H1 (cell line): ENCODE data around the gene LRRC26. TPM values are rescaled to one million over a fixed set of nuclear protein-coding genes. Genes with fewer than 3 reads are reported as not detected.

Source experiments
- CTCF ChIA-PET: fragments of 300-600 bp; sonication (Branson Sonifier 250); formaldehyde crosslinking; loops from one replicate; lab custom pipeline; 2021; ENCODE audit not compliant: partially characterized antibody; lab: Charles Lee
- POLR2A ChIA-PET: fragments of 300-600 bp; sonication (Branson Sonifier 250); formaldehyde crosslinking; loops from one replicate; lab custom pipeline; 2021; ENCODE audit warnings: inconsistent platforms; ENCODE audit not compliant: partially characterized antibody; lab: Charles Lee
- DNase-seq, 2 experiments: peaks; one replicate each; pipeline versions ENCODE4 v3.0.0 to v3.0.0-alpha.2; 2010 to 2022; ENCODE audit warnings: low spot score in 2 of 2, low read depth in 1 of 2, mixed read lengths in 1 of 2
- FAIRE-seq: peaks from 2 replicates; lab custom pipeline; 2011; peaks lifted over from hg19 to GRCh38; lab: Jason Lieb, UNC
- H2AFZ ChIP-seq: 2 replicates; pipeline ENCODE4 v1.8.1; 2012; ENCODE audit warnings: low read length, inconsistent platforms
- H2AK5ac ChIP-seq: 2 replicates; pipeline ENCODE4 v1.6.1; 2013; ENCODE audit warnings: low read depth, low read length
- H2BK120ac ChIP-seq: replicated peaks from 2 replicates; pipeline ENCODE3; 2013; ENCODE audit warnings: low read depth, low read length, inconsistent platforms
- H2BK12ac ChIP-seq: 2 replicates; pipeline ENCODE4 v1.6.1; 2013; ENCODE audit warnings: low read depth, low read length
- H2BK15ac ChIP-seq: 2 replicates; pipeline ENCODE4 v1.6.1; 2013; ENCODE audit warnings: low read length
- H2BK20ac ChIP-seq: 2 replicates; pipeline ENCODE4 v1.6.1; 2013; ENCODE audit warnings: low read length
- H2BK5ac ChIP-seq: 2 replicates; pipeline ENCODE4 v1.6.1; 2013; ENCODE audit warnings: low read depth, low read length
- H3K14ac ChIP-seq: 2 replicates; pipeline ENCODE4 v1.6.1; 2013; ENCODE audit warnings: inconsistent platforms; ENCODE audit not compliant: insufficient read length
- H3K18ac ChIP-seq: 2 replicates; pipeline ENCODE4 v1.6.1; 2013; ENCODE audit warnings: low read length; ENCODE audit errors: extremely low read depth
- H3K23ac ChIP-seq: 2 replicates; pipeline ENCODE4 v1.6.1; 2013; ENCODE audit warnings: inconsistent platforms; ENCODE audit not compliant: insufficient read length
- H3K23me2 ChIP-seq: 2 replicates; pipeline ENCODE4 v1.6.1; 2013; ENCODE audit warnings: low read depth, low read length
- H3K27ac ChIP-seq: 2 replicates; pipeline ENCODE4 v1.6.1; 2011; ENCODE audit warnings: low read depth, low read length, inconsistent platforms
- H3K27me3 ChIP-seq, 4 experiments: replicated peaks in 1 of 4; 1 replicate in 1 of 4; 2 replicates in 3 of 4; pipeline versions ENCODE4 v1.6.1 to v1.8.1; 2011 to 2013; ENCODE audit warnings: low read length in 3 of 4, mild to moderate bottlenecking in 3 of 4, inconsistent platforms in 2 of 4, mixed read lengths in 2 of 4, moderate library complexity in 1 of 4; ENCODE audit not compliant: control insufficient read depth in 3 of 4, insufficient read depth in 3 of 4; ENCODE audit errors: extremely low read depth in 1 of 4
- H3K36me3 ChIP-seq, 4 experiments: 2 replicates each; pipeline versions ENCODE4 v1.6.1 to v1.8.1; 2011 to 2013; ENCODE audit warnings: mild to moderate bottlenecking in 4 of 4, low read length in 3 of 4, moderate library complexity in 2 of 4, control low read depth in 1 of 4, inconsistent platforms in 1 of 4; ENCODE audit not compliant: insufficient read depth in 4 of 4, control insufficient read depth in 2 of 4
- H3K4ac ChIP-seq: replicated peaks from 2 replicates; pipeline ENCODE3; 2013; ENCODE audit warnings: low read length, low read depth, mixed read lengths, inconsistent platforms; ENCODE audit not compliant: insufficient read length
- H3K4me1 ChIP-seq, 4 experiments: replicated peaks in 1 of 4; 1 replicate in 1 of 4; 2 replicates in 3 of 4; pipeline versions ENCODE4 v1.6.1 to v1.8.1; 2011 to 2013; ENCODE audit warnings: low read length in 3 of 4, inconsistent platforms in 2 of 4, mixed read lengths in 1 of 4; ENCODE audit not compliant: insufficient read depth in 4 of 4, control insufficient read depth in 3 of 4
- H3K4me2 ChIP-seq, 2 experiments: 2 replicates each; pipeline versions ENCODE4 v1.6.1 to v1.8.1; 2011 to 2013; ENCODE audit warnings: low read depth in 2 of 2, low read length in 2 of 2, control low read depth in 1 of 2, inconsistent platforms in 1 of 2, mild to moderate bottlenecking in 1 of 2; ENCODE audit not compliant: insufficient read depth in 1 of 2
- H3K4me3 ChIP-seq, 4 experiments: fragments of 200-600, 300-600 bp in 1 of 4; sonication (generic), shearing (Covaris generic), sonication (Bioruptor Twin) in 1 of 4; 2 replicates each; pipeline versions ENCODE4 v1.5.1 to v1.8.1; 2011 to 2016; ENCODE audit warnings: low read length in 4 of 4, low read depth in 3 of 4, control low read depth in 2 of 4, inconsistent platforms in 2 of 4, mild to moderate bottlenecking in 2 of 4, mixed read lengths in 1 of 4, moderate library complexity in 1 of 4; ENCODE audit not compliant: insufficient read depth in 2 of 4; ENCODE audit errors: extremely low read depth in 1 of 4
- H3K56ac ChIP-seq: replicated peaks from 2 replicates; pipeline ENCODE3; 2013; ENCODE audit warnings: low read depth, mild to moderate bottlenecking, mixed read lengths, low read length, inconsistent platforms; ENCODE audit not compliant: insufficient read length
- H3K79me1 ChIP-seq: 2 replicates; pipeline ENCODE4 v1.6.1; 2013; ENCODE audit warnings: low read depth, low read length, control low read depth
- H3K79me2 ChIP-seq, 2 experiments: 2 replicates each; pipeline versions ENCODE4 v1.6.1 to v1.8.1; 2012 to 2013; ENCODE audit warnings: low read length in 2 of 2, mild to moderate bottlenecking in 2 of 2, inconsistent platforms in 1 of 2; ENCODE audit not compliant: insufficient read depth in 2 of 2, control insufficient read depth in 1 of 2
- H3K9ac ChIP-seq, 4 experiments: replicated peaks in 1 of 4; 1 replicate in 1 of 4; 2 replicates in 3 of 4; pipeline versions ENCODE4 v1.6.1 to v1.8.1; 2011 to 2013; ENCODE audit warnings: low read depth in 3 of 4, low read length in 3 of 4, control low read depth in 2 of 4, mild to moderate bottlenecking in 2 of 4, moderate library complexity in 2 of 4, inconsistent platforms in 1 of 4; ENCODE audit errors: extremely low read depth in 1 of 4
- H3K9me3 ChIP-seq, 2 experiments: 2 replicates each; pipeline versions ENCODE4 v1.6.1 to v1.8.1; 2012 to 2013; ENCODE audit warnings: mild to moderate bottlenecking in 2 of 2, moderate library complexity in 2 of 2, control low read depth in 1 of 2, inconsistent platforms in 1 of 2, low read depth in 1 of 2, low read length in 1 of 2, mixed read lengths in 1 of 2; ENCODE audit not compliant: insufficient read depth in 2 of 2
- H4K20me1 ChIP-seq, 2 experiments: replicated peaks in 1 of 2; 2 replicates each; pipeline versions ENCODE3 to v1.8.1; 2011 to 2013; ENCODE audit warnings: inconsistent platforms in 2 of 2, low read length in 2 of 2, mild to moderate bottlenecking in 1 of 2; ENCODE audit not compliant: insufficient read depth in 2 of 2, control insufficient read depth in 1 of 2
- H4K5ac ChIP-seq: 2 replicates; pipeline ENCODE4 v1.6.1; 2013; ENCODE audit warnings: low read length, low read depth, mixed read lengths, inconsistent platforms; ENCODE audit not compliant: insufficient read length
- H4K8ac ChIP-seq: 2 replicates; pipeline ENCODE4 v1.8.0; 2013; ENCODE audit warnings: mild to moderate bottlenecking, moderate library complexity, low read length, inconsistent platforms; ENCODE audit not compliant: insufficient read depth; ENCODE audit errors: extremely low read depth
- H4K91ac ChIP-seq: replicated peaks from 2 replicates; pipeline ENCODE3; 2013; ENCODE audit warnings: low read length, mixed read lengths, inconsistent platforms; ENCODE audit not compliant: insufficient read length
- BCL11A ChIP-seq, 2 experiments: IDR thresholded peaks; one replicate each; pipeline ENCODE4 v1.6.1; 2011; ENCODE audit warnings: low read depth in 2 of 2, low read length in 2 of 2, mild to moderate bottlenecking in 2 of 2
- CHD2 ChIP-seq: IDR thresholded peaks from 2 replicates; pipeline ENCODE4 v1.6.1; 2012; ENCODE audit warnings: low read length, improper control_type of control experiment
- E2F6 ChIP-seq: IDR thresholded peaks from 2 replicates; pipeline ENCODE4 v1.6.1; 2012; ENCODE audit warnings: inconsistent platforms
- PHF8 ChIP-seq: fragments of 200-600 bp; sonication (generic); conservative IDR thresholded peaks from 2 replicates; pipeline ENCODE4 v1.7.1; 2012; ENCODE audit warnings: low read depth, mild to moderate bottlenecking, inconsistent platforms, low read length, moderate library complexity
- POLR2AphosphoS5 ChIP-seq: IDR thresholded peaks from 2 replicates; pipeline ENCODE4 v1.6.1; 2011; ENCODE audit warnings: low read depth, low read length
- RXRA ChIP-seq: IDR thresholded peaks from 2 replicates; pipeline ENCODE4 v1.6.1; 2011; ENCODE audit warnings: low read depth, mild to moderate bottlenecking, low read length, moderate library complexity; ENCODE audit not compliant: insufficient read depth
- SIN3A ChIP-seq, 2 experiments: IDR thresholded peaks in 1 of 2; conservative IDR thresholded peaks in 1 of 2; 2 replicates each; pipeline ENCODE4 v1.6.1; 2011 to 2012; ENCODE audit warnings: low read length in 2 of 2, improper control_type of control experiment in 1 of 2, low read depth in 1 of 2, mild to moderate bottlenecking in 1 of 2
- TCF12 ChIP-seq: IDR thresholded peaks from 2 replicates; pipeline ENCODE4 v1.6.1; 2011; ENCODE audit warnings: low read depth, mild to moderate bottlenecking, low read length
- TEAD4 ChIP-seq: IDR thresholded peaks from 2 replicates; pipeline ENCODE4 v1.6.1; 2012; ENCODE audit warnings: low read depth, low read length, inconsistent platforms, mixed read lengths
- YY1 ChIP-seq: IDR thresholded peaks from 2 replicates; pipeline ENCODE4 v1.6.1; 2011; ENCODE audit warnings: low read depth, mild to moderate bottlenecking, low read length
- ZNF274 ChIP-seq: IDR thresholded peaks from 2 replicates; pipeline ENCODE4 v1.7.0; 2012; ENCODE audit warnings: low read length, borderline replicate concordance; ENCODE audit errors: extremely low read depth
- WGBS, 2 experiments: shearing (Covaris generic) in 1 of 2; methylation state at CpG; one replicate each; pipeline versions ENCODE4 v1.1.6 to v1.1.7; 2013 to 2015; ENCODE audit warnings: low lambda C conversion rate in 2 of 2, mixed read lengths in 2 of 2, inconsistent platforms in 1 of 2, low coverage in 1 of 2, missing lambda C conversion rate in 1 of 2; ENCODE audit not compliant: insufficient replicate concordance in 2 of 2, insufficient coverage in 1 of 2, insufficient read length in 1 of 2; ENCODE audit errors: extremely low coverage in 1 of 2, missing lambda C conversion rate in 1 of 2; 5-methylcytosine and 5-hydroxymethylcytosine counted together
- polyA plus RNA-seq, 7 experiments: library from polyadenylated mRNA; depleted of rRNA in 3 of 7; stranded (reverse) in 5 of 7; unstranded in 2 of 7; fragments of >200 nt in 5 of 7; fragments of 200-250 nt in 2 of 7; gene quantifications; 1 replicate in 5 of 7; 2 replicates in 1 of 7; 4 replicates in 1 of 7; pipeline versions ENCODE4 v1.2.1 to v1.2.3, GENCODE V29; 2011 to 2013; ENCODE audit warnings: missing spikeins in 2 of 7, mixed read lengths in 2 of 7
- total RNA-seq: library from RNA; stranded (reverse); fragmentation: NEBNext Ultra II Directional; extraction: Animal tissue kit (Norgen Biotek cat#: 25700); gene quantifications from 2 replicates; pipeline ENCODE4 v1.2.1, GENCODE V29; 2021

Gene LRRC26
- total and polyA plus RNA-seq, 2 of the 8 experiments (the other 6 are each of a cell fraction or from before 2014, with no cell fraction given) = 0.34 to 0.85 TPM

GRCh38 chr9:137147091-137147792 lies 22.6 kb downstream of the LRRC26 start:
- Histone ChIP-seq H3K36me3 (no peaks in the 10 kb centered on the region), H4K91ac (no peak overlapping the region), H3K9me3 (no peaks in the 10 kb centered on the region), H4K5ac (no peak overlapping the region), H3K4me2 (no peak overlapping the region), H3K27ac (no peak overlapping the region), H3K9ac (no peak overlapping the region), H3K4me1 (peaks cover 0 to 9% (median 0%) of the 10 kb centered on the region in 4 experiments; a peak in 1 of 7 replicates), H3K4me3 (no peak overlapping the region), H4K20me1 (peaks cover 2 to 9% of the 10 kb centered on the region in 2 experiments), H2BK12ac (peak overlapping the region; percentile 94; the same call in 1 of the 2 replicates), H3K23ac (no peak overlapping the region), H2BK120ac (no peak overlapping the region), H2AK5ac (no peak overlapping the region; the same call in 1 of the 2 replicates), H3K56ac (no peak overlapping the region), H3K79me2 (no peaks in the 10 kb centered on the region), H3K27me3 (peaks cover 0 to 17% (median 14%) of the 10 kb centered on the region in 4 experiments; a peak in 5 of 7 replicates), H3K23me2 (no peaks in the 10 kb centered on the region), H4K8ac (no peak overlapping the region), H2BK15ac (peak overlapping the region; percentile 21; the same call in 1 of the 2 replicates), H2AFZ (no peak overlapping the region), H2BK5ac (peak overlapping the region; percentile 28), H2BK20ac (no peak overlapping the region), H3K14ac (no peak overlapping the region), H3K79me1 (no peaks in the 10 kb centered on the region), H3K4ac (peak overlapping the region; percentile 53), H3K18ac (no peak overlapping the region; the same call in 1 of the 2 replicates)
- ChIA-PET POLR2A (interaction anchor here (0.9 to 1.3 kb wide), 2 partner anchors 9 to 76 kb away, joined by 3 to 7 read pairs; partner anchors contain the start of gene GRIN1), CTCF (interaction anchor here (0.9 to 1.4 kb wide), 6 partner anchors 16 to 118 kb away, joined by 3 read pairs; no protein-coding TSS in a partner anchor)
- WGBS, 2 experiments = 89% methylated on average over 24 of the region's 26 CpGs; no CpG with 5 or more reads in 1 of the 2 experiments
- DNase-seq (no peak), FAIRE-seq (no peak)
- TF ChIP-seq E2F6 = no peak
- TF ChIP-seq YY1 = no peak
- TF ChIP-seq TEAD4 = no peak
- no peak for TF ChIP-seq POLR2AphosphoS5
- no peak for TF ChIP-seq PHF8
- no peak for TF ChIP-seq ZNF274
- no peak for TF ChIP-seq TCF12
- no peak for TF ChIP-seq BCL11A (IDR thresholded peaks at IDR 0.05; ENCODE audit: low read depth in 2 of 2, low read length in 2 of 2)
- TF ChIP-seq SIN3A (conservative IDR thresholded peaks at IDR 0.05 in 1 of 2, IDR thresholded peaks at IDR 0.05 in 1 of 2; ENCODE audit: low read depth in 1 of 2, low read length in 2 of 2) = no peak
- no peak for TF ChIP-seq CHD2
- TF ChIP-seq RXRA = no peak
